NK-92 (cell line): ENCODE measurements around the gene NKAIN2.

ENCODE experiments used
- DNase-seq: peaks from one replicate; lab custom pipeline; 2025; ENCODE audit not compliant: unreplicated experiment; lab: John Stamatoyannopoulos, UW

NKAIN2 gene

GRCh38 chr6:124479991-124480430 is 676.3 kb downstream of the NKAIN2 start:
- no peak for DNase-seq

GRCh38 chr6:124482071-124482491 is 678.4 kb downstream of the NKAIN2 start:
- no peak for DNase-seq

- DNase-seq = no peak
These were observed 684.2 kb downstream of the NKAIN2 start for GRCh38 chr6:124487623-124488431.

GRCh38 chr6:124490122-124490521 is 686.5 kb downstream of the NKAIN2 start:
- DNase-seq = no peak

GRCh38 chr6:124493259-124493658 is 689.6 kb downstream of the NKAIN2 start:
- DNase-seq = no peak

- no peak for DNase-seq
These were observed 691.4 kb downstream of the NKAIN2 start for GRCh38 chr6:124494956-124495664.

- DNase-seq = no peak
These were observed 692.1 kb downstream of the NKAIN2 start for GRCh38 chr6:124495665-124496190.

- no peak for DNase-seq
These were observed 692.7 kb downstream of the NKAIN2 start for GRCh38 chr6:124496334-124496733.

GRCh38 chr6:124512431-124512830 is 708.8 kb downstream of the NKAIN2 start:
- no peak for DNase-seq

- DNase-seq = no peak
These were observed 713.7 kb downstream of the NKAIN2 start for GRCh38 chr6:124517339-124517738.

GRCh38 chr6:124520514-124520913 is 716.8 kb downstream of the NKAIN2 start:
- no peak for DNase-seq

GRCh38 chr6:124522335-124522734 is 718.7 kb downstream of the NKAIN2 start:
- DNase-seq = no peak

- DNase-seq = no peak
These were observed 721.0 kb downstream of the NKAIN2 start for GRCh38 chr6:124524491-124525200.

GRCh38 chr6:124530926-124531325 is 727.3 kb downstream of the NKAIN2 start:
- no peak for DNase-seq

- DNase-seq = no peak
These were observed 731.6 kb downstream of the NKAIN2 start for GRCh38 chr6:124535299-124535698.

- DNase-seq = no peak
These were observed 732.1 kb downstream of the NKAIN2 start for GRCh38 chr6:124535746-124536145.

GRCh38 chr6:124536157-124536841 is 732.6 kb downstream of the NKAIN2 start:
- DNase-seq = no peak

GRCh38 chr6:124536842-124537191 is 733.2 kb downstream of the NKAIN2 start:
- no peak for DNase-seq

- DNase-seq = no peak
These were observed 735.4 kb downstream of the NKAIN2 start for GRCh38 chr6:124539096-124539495.

- no peak for DNase-seq
These were observed 737.9 kb downstream of the NKAIN2 start for GRCh38 chr6:124541573-124541972.

- DNase-seq = no peak
These were observed 742.9 kb downstream of the NKAIN2 start for GRCh38 chr6:124546601-124547000.
